IMR-90 (cell line): ENCODE data around the gene KCNMA1.

ENCODE experiments used
- BHLHE40 ChIP-seq: fragments of 150-350 bp; IDR thresholded peaks from 2 replicates; pipeline ENCODE4 v1.6.1; 2016; ENCODE audit warnings: mild to moderate bottlenecking, low read depth, low read length
- CEBPB ChIP-seq: IDR thresholded peaks from 2 replicates; pipeline ENCODE4 v1.6.1; 2012; ENCODE audit warnings: low read depth, low read length, improper control_type of control experiment
- CHD1 ChIP-seq: IDR thresholded peaks from 2 replicates; pipeline ENCODE4 v1.6.1; 2012; ENCODE audit warnings: low read depth, low read length, improper control_type of control experiment
- FOS ChIP-seq: fragments of 150-350 bp; IDR thresholded peaks from 2 replicates; pipeline ENCODE4 v1.6.1; 2016; ENCODE audit warnings: low read depth, low read length
- MAFK ChIP-seq: IDR thresholded peaks from 2 replicates; pipeline ENCODE4 v1.6.1; 2012; ENCODE audit warnings: low read depth, low read length, improper control_type of control experiment
- MAZ ChIP-seq: IDR thresholded peaks from 2 replicates; pipeline ENCODE4 v1.6.1; 2012; ENCODE audit warnings: low read depth, mild to moderate bottlenecking, low read length, improper control_type of control experiment, moderate library complexity, borderline replicate concordance
- NFE2L2 ChIP-seq: fragments of 150-350 bp; IDR thresholded peaks from 2 replicates; pipeline ENCODE4 v1.6.1; 2016; ENCODE audit warnings: low read depth, mild to moderate bottlenecking, low read length
- POLR2A ChIP-seq: IDR thresholded peaks from 2 replicates; pipeline ENCODE4 v1.6.1; 2012; ENCODE audit warnings: mild to moderate bottlenecking, low read depth, low read length
- RAD21 ChIP-seq: IDR thresholded peaks from 2 replicates; pipeline ENCODE4 v1.6.1; 2012; ENCODE audit warnings: low read length, improper control_type of control experiment
- TF ChIP-seq, protein P1 (sequence below): conservative IDR thresholded peaks from 2 replicates; pipeline ENCODE4 v1.5.1; 2012; ENCODE audit warnings: mild to moderate bottlenecking, low read depth, low read length, improper control_type of control experiment
- TF ChIP-seq, protein P2 (sequence below): fragments of 150-350 bp; IDR thresholded peaks from 2 replicates; pipeline ENCODE4 v1.6.1; 2016; ENCODE audit warnings: low read depth, mild to moderate bottlenecking, low read length, moderate library complexity, borderline replicate concordance
- TF ChIP-seq, protein P3 (sequence below): fragments of 150-350 bp; IDR thresholded peaks from 2 replicates; pipeline ENCODE4 v1.6.1; 2017; ENCODE audit warnings: mild to moderate bottlenecking, antibody characterized with exemption, low read length, low read depth

DNA sequence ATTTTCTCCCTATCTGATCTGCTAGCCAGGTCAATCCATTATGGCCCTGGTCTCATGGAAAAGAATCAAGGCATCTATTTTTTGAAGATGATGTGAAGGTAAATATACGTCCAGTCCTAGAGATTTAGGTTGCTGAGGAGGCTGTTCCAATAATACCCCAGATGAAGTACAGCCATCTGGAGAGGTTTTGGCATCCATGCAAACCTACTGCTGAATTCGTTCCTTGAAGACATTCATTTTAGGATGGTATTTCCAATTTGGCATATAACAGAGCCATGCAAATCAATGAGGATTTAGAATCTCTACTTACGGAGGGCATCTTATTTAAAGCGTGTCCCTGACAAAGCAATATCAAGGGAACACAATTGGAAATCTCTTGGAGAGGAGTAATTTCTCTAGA lies 465.5 kb downstream of the KCNMA1 start:
- TF ChIP-seq, protein P1, sequence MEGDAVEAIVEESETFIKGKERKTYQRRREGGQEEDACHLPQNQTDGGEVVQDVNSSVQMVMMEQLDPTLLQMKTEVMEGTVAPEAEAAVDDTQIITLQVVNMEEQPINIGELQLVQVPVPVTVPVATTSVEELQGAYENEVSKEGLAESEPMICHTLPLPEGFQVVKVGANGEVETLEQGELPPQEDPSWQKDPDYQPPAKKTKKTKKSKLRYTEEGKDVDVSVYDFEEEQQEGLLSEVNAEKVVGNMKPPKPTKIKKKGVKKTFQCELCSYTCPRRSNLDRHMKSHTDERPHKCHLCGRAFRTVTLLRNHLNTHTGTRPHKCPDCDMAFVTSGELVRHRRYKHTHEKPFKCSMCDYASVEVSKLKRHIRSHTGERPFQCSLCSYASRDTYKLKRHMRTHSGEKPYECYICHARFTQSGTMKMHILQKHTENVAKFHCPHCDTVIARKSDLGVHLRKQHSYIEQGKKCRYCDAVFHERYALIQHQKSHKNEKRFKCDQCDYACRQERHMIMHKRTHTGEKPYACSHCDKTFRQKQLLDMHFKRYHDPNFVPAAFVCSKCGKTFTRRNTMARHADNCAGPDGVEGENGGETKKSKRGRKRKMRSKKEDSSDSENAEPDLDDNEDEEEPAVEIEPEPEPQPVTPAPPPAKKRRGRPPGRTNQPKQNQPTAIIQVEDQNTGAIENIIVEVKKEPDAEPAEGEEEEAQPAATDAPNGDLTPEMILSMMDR: no peak
- TF ChIP-seq RAD21 (no peak), POLR2A (no peak), MAZ (no peak), CEBPB (no peak), CHD1 (no peak), BHLHE40 (no peak), MAFK (no peak), FOS (no peak), NFE2L2 (no peak)
- TF ChIP-seq, protein P2, sequence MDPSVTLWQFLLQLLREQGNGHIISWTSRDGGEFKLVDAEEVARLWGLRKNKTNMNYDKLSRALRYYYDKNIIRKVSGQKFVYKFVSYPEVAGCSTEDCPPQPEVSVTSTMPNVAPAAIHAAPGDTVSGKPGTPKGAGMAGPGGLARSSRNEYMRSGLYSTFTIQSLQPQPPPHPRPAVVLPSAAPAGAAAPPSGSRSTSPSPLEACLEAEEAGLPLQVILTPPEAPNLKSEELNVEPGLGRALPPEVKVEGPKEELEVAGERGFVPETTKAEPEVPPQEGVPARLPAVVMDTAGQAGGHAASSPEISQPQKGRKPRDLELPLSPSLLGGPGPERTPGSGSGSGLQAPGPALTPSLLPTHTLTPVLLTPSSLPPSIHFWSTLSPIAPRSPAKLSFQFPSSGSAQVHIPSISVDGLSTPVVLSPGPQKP: no peak
- TF ChIP-seq, protein P3, sequence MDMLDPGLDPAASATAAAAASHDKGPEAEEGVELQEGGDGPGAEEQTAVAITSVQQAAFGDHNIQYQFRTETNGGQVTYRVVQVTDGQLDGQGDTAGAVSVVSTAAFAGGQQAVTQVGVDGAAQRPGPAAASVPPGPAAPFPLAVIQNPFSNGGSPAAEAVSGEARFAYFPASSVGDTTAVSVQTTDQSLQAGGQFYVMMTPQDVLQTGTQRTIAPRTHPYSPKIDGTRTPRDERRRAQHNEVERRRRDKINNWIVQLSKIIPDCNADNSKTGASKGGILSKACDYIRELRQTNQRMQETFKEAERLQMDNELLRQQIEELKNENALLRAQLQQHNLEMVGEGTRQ: no peak
